HG02885 (cell line): ENCODE measurements around the gene PLCB4.
"Not testable (repeated sequence)": the region's sequence is repeated elsewhere in the genome, so short reads cannot be mapped to it uniquely, and the experiment has no call there.

Experiments
- ATAC-seq: cut with Tn5 transposase; IDR thresholded peaks from one replicate; pipeline ENCODE4 v1.9.1; 2021; ENCODE audit warnings: mild to moderate bottlenecking; ENCODE audit not compliant: unreplicated experiment, poor library complexity

Gene PLCB4

GRCh38 chr20:9136114-9136513 lies 67.2 kb downstream of the PLCB4 start:
- no peak for ATAC-seq

DNA sequence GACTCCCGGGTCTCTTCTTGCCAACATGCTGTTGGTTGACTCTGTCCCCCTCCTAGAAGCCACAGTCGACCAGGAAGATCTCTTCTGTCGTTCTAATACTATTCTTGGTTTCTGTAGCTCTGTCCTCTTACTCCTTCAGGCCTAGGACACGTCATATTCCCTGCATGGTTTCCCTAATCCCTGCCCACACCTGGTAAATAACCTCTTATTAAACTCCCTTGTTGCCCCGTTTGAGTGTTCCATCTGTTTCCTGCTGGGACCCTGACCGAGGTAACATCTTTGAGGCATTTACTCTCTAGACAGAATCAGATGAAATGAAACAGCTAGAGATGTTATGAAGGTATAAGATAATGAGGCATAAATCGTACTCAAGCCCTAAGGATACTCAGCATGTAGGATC lies 68.1 kb downstream of the PLCB4 start:
- no peak for ATAC-seq

- ATAC-seq = no peak
Observed at GRCh38 chr20:9139106-9139833, 70.4 kb downstream of the PLCB4 start.

GRCh38 chr20:9140162-9140760 lies 71.4 kb downstream of the PLCB4 start:
- no peak for ATAC-seq

GRCh38 chr20:9141070-9141469 lies 72.2 kb downstream of the PLCB4 start:
- ATAC-seq = no peak

DNA sequence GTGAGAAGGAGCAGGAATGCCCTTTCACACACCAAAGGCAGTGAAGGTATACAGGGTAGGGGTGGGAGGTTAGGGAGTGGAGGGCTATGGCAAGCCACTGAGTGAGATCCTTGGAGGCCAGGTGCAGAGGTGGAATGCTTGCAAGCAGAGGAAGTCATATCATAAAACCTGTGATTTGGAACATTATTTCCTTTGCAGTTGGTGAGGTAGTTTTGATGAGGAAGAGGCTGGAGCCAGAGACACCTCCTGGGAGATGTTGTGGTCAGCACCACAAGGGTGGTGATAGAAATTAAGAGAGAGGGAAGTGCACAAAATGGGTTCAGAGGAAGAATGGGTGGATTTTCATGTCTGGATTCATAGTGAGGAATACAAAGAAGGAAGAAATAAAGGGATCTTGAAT lies 73.0 kb downstream of the PLCB4 start:
- no peak for ATAC-seq

GRCh38 chr20:9142809-9143208 lies 73.9 kb downstream of the PLCB4 start:
- ATAC-seq = no peak

GRCh38 chr20:9143926-9144325 lies 75.0 kb downstream of the PLCB4 start:
- no peak for ATAC-seq

GRCh38 chr20:9144643-9145042 lies 75.8 kb downstream of the PLCB4 start:
- no peak for ATAC-seq

- ATAC-seq = no peak
Observed at GRCh38 chr20:9145142-9145541, 76.3 kb downstream of the PLCB4 start.

DNA sequence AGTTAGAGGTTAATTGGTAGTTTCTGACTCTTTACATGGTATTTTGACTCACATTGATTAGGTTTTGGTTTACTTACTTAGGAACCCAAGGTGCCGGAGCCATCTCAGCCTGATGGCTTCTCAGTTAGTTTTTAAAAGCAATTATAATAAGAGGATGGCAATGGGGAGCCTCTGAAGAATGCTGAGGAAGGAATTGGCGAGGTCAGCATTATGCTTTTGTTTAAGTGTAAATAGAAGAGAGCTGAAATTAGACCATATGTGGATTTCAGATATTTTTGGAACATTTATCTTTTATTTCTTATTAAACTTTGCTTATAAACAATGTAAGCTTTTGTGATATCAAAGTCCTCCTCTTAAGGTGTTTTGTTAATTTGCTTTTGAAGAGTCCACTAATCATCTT lies 77.8 kb downstream of the PLCB4 start:
- no peak for ATAC-seq

- ATAC-seq = no peak
Observed at GRCh38 chr20:9147547-9148024, 78.7 kb downstream of the PLCB4 start.

GRCh38 chr20:9148291-9148690 lies 79.4 kb downstream of the PLCB4 start:
- no peak for ATAC-seq

DNA sequence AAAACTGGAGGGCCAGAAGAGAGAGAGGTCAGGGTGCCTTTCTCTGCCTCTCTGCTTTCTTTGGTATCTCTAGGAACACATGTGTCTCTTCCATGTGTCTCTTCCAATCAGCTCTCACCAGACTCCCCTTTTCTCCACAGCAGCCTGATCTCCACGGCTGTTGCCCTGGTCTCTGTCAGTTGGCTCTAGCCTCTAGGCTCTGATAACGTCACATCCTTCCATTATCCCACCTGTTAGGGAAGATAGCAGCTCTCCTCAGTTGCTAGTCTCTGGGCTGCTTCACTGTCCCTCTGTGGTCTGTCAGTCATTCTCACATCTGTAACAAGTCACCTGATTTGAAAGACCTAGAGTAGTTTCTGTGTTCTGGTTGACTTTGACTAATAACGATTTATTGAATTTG lies 80.2 kb downstream of the PLCB4 start:
- no peak for ATAC-seq

DNA sequence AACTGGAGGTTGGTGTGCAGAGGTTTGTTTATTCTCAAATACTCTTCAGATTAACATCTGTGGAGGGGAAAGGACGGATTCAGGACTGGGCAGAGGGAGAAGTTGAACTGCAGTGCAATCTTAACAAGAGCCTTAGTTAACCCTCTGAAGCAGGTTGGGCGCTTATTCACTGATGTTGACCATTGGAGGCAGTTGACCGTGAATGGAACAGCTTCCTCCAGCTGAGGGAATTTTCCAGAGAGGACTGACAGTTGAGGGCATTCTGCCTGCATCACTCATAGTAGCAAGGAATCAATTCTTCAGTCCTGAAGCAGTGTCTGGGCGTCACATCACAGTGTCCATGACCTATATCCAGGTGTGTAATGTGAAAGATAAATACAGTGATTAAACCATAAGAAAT lies 80.9 kb downstream of the PLCB4 start:
- ATAC-seq = no peak

- ATAC-seq = no peak
Observed at GRCh38 chr20:9150679-9151078, 81.8 kb downstream of the PLCB4 start.

GRCh38 chr20:9152139-9152538 lies 83.3 kb downstream of the PLCB4 start:
- ATAC-seq = not testable (repeated sequence)

DNA sequence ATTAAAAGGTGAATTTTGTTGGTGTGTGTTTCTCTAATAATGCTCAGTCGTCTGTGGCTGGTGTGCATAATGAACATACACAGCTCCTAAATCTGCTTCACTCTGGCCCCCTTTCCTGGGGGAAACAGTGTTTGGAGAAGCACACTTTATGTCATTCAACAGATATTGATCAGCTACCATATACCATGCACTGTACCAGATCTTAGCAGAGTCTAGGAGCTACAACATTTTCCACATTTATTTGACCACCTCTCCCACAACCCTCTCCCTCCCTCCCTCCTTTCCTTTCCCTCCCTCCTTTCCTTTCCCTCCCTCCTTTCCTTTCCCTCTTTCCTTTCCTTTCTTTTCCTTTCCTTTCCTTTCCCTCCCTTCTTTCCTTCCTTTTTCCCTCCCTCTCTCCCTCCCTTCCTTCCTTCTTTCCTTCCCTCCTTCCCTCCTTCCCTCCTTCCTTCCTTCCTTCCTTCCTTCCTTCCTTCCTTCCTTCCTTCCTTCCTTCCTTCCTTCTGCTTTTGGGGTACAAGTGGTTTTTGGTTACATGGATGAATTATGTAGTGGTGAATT lies 85.7 kb downstream of the PLCB4 start:
- no peak for ATAC-seq

- ATAC-seq = no peak
Observed at GRCh38 chr20:9156529-9157280, 87.8 kb downstream of the PLCB4 start.

DNA sequence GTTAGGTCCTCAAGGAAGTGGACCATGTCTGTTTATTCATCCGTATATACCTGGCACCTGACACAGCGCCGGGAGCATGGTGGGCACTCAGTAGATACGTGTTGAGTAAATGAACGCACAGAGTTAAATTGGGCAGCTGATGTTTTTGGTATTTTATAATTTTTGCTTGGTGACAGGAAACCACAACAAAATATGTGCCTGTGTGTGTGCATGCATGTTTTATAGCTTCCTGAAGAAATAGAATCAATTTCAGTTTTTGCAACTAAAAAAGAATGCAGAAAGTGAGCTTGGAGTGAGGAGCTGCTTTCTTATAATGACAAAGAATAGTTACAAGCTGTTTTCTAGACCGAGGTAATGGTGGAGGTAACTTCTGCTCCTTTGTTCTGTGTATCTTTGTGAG lies 91.4 kb downstream of the PLCB4 start:
- ATAC-seq = no peak

GRCh38 chr20:9160757-9161156 lies 91.9 kb downstream of the PLCB4 start:
- ATAC-seq = no peak
